ENCODE measurements around the gene RASSF10.
A peak's percentile ranks its signal among the peaks of the same experiment; 100 is the strongest.

RASSF10 gene

DNA sequence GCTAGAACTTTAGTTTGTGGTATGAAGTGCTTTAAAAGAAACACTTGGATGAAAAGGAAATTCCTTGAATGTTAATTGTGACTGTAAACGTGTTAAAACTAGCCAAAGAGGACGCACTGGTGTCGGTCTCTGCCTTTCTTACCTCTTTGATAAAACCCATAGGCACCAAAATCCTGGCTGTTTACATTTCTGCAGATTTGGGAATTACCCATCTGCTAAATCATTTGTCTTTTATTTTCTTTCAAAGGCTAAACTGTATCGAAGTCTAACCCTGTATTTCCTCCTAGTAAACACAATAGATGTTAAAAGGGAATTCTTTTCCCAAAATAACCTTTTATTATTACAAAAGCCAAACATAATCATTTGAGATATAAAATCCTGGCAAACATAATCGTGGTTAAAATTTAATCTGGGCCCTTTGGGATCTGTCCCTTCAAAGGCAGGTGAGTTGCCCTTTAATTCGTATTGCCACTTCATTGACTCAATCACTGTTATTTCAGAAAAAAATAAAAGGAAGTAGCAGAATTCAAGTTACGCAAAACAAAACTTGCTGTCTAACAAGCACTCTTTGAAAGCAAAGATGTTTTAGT, 2.4 kb downstream of the RASSF10 start:
- Histone ChIP-seq H3K27me3 (ENCODE audit: control insufficient read depth, insufficient read depth, low read length) (peaks cover 11% of the 10 kb centered on the region), H3K36me3 (ENCODE audit: control insufficient read depth, insufficient read depth, low read length) (no peaks in the 10 kb centered on the region), H3K4me3 (ENCODE audit: low read length) (no peak overlapping the region), H3K9me3 (ENCODE audit: control insufficient read depth, low read length) (peaks cover under 1% of the 10 kb centered on the region), H3K9ac (ENCODE audit: low read length) (no peak overlapping the region), H3K4me1 (ENCODE audit: control insufficient read depth, insufficient read depth, low read length) (peaks cover 52% of the 10 kb centered on the region)

DNA sequence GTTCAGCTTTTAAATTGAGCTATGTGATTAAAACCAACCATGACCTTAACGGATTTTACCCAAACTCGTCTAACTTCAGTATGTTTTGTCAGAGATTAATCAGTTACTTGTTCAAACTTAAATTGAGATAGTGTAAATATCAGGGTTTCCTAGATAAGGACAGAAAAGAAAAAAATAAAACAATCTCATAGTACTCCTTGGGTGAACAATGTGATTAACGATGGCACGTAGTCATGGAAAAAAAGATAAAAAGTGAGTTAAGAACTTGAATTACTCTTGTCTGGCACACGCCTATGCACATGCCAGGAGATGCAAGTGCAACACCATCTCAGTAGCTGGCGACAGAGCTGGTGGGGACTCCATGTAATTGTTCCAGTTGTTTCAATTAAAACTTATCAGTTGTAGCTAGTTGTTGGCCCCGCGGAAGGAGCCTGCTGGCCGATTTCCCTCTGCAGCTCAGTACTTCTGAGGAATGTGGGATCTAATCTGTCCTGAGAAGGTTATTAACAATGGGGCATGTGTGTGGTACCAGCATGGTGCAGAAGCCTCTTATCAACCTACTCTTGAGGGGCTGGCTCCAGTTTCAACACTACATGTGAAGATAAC, 3.0 kb downstream of the RASSF10 start:
- peaks cover 46% of the 10 kb centered on the region for H3K4me1 ChIP-seq (ENCODE audit: control insufficient read depth, insufficient read depth, low read length)
- H3K9me3 ChIP-seq (ENCODE audit: control insufficient read depth, low read length): no peaks in the 10 kb centered on the region
- peaks cover 11% of the 10 kb centered on the region for H3K27me3 ChIP-seq (ENCODE audit: control insufficient read depth, insufficient read depth, low read length)
- H3K9ac ChIP-seq (ENCODE audit: low read length): no peak overlapping the region
- no peaks in the 10 kb centered on the region for H3K36me3 ChIP-seq (ENCODE audit: control insufficient read depth, insufficient read depth, low read length)
- H3K4me3 ChIP-seq (ENCODE audit: low read length): peak overlapping the region; percentile 12

DNA sequence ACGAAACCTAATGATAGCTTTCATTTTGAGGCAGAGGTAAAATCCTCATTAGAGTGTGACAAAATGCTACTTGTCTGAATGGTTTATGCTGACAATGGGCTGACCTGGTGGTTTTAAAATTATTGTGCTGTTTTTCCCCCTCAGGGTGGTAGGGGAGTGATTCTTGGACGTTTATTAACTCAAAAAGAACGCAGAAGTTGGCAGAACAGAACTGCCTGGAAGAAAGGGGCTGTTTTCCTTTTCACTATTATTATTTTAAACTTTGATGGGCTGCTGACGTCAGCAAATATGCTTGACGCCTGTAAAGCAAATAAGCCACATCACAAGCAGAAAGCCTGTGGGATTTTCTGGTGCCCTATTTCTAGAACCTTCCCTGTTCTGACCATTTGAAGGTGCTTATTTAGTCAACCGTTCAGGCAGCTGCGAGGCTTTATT, 4.0 kb downstream of the RASSF10 start:
- Histone ChIP-seq H3K4me1 (ENCODE audit: control insufficient read depth, insufficient read depth, low read length) (peaks cover 41% of the 10 kb centered on the region), H3K9ac (ENCODE audit: low read length) (no peak overlapping the region), H3K36me3 (ENCODE audit: control insufficient read depth, insufficient read depth, low read length) (no peaks in the 10 kb centered on the region), H3K27me3 (ENCODE audit: control insufficient read depth, insufficient read depth, low read length) (peaks cover 11% of the 10 kb centered on the region), H3K4me3 (ENCODE audit: low read length) (peak overlapping the region; percentile 12), H3K9me3 (ENCODE audit: control insufficient read depth, low read length) (no peaks in the 10 kb centered on the region)

DNA sequence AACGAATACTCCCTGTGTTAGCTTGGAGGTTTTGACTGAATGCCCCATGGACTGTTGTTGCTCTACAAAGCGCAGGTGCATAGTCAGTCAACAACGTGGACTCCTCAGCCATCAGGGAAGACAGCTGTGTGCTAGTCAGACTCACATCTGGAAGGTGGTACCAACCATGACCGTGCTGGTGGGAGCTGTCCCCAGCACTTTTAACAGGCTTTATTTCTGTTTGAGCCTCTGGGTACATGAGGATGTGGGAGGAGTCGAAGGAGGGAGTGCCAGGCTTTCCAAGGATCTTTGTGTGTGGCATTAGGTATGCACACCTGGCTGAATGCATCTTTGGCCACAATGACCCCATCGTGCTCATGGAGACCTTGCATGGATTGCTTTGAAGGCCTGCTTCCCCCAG, 6.6 kb downstream of the RASSF10 start:
- Histone ChIP-seq H3K9me3 (ENCODE audit: control insufficient read depth, low read length) (no peaks in the 10 kb centered on the region), H3K36me3 (ENCODE audit: control insufficient read depth, insufficient read depth, low read length) (no peaks in the 10 kb centered on the region), H3K27me3 (ENCODE audit: control insufficient read depth, insufficient read depth, low read length) (no peaks in the 10 kb centered on the region), H3K9ac (ENCODE audit: low read length) (no peak overlapping the region), H3K4me1 (ENCODE audit: control insufficient read depth, insufficient read depth, low read length) (peaks cover 32% of the 10 kb centered on the region), H3K4me3 (ENCODE audit: low read length) (no peak overlapping the region)

DNA sequence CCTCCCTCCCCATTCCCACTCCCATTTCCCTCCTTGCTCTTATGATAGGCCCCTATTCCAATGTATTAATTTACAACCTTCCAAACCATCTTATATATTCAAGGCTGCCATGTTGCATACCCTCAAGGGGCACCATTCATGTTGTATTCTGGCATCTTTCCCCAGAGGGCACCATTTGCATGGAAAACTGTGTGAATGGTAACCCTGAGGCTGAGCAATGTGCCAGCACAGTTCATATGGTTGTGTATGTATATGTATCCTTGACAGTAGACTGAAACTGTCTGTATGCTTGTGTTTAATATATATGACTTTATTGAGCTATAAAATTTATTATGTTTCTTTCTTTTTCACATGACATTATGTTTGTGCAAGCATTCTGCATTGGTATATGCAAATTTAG, 7.3 kb downstream of the RASSF10 start:
- no peaks in the 10 kb centered on the region for H3K27me3 ChIP-seq (ENCODE audit: control insufficient read depth, insufficient read depth, low read length)
- H3K9ac ChIP-seq (ENCODE audit: low read length): no peak overlapping the region
- H3K4me1 ChIP-seq (ENCODE audit: control insufficient read depth, insufficient read depth, low read length): peaks cover 32% of the 10 kb centered on the region
- no peaks in the 10 kb centered on the region for H3K9me3 ChIP-seq (ENCODE audit: control insufficient read depth, low read length)
- no peak overlapping the region for H3K4me3 ChIP-seq (ENCODE audit: low read length)
- no peaks in the 10 kb centered on the region for H3K36me3 ChIP-seq (ENCODE audit: control insufficient read depth, insufficient read depth, low read length)

DNA sequence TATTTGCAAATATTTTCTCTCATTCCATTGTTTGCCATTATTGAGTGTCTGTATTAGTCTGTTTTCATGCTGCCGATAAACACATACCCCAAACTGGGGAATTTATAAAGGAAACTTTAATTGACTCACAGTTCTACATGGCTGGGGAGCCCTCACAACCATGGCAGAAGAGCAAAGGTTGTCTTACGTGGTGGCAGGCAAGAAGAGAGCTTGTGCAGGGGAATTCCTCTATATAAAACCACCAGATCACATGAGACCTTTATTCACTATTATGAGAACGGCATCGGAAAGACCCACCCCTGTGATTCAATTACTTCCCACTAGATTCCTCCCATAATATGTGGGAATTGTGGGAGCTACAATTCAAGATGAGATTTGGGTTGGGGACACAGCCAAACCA, 10.2 kb downstream of the RASSF10 start:
- Histone ChIP-seq H3K4me1 (ENCODE audit: control insufficient read depth, insufficient read depth, low read length) (peaks cover 12% of the 10 kb centered on the region), H3K27me3 (ENCODE audit: control insufficient read depth, insufficient read depth, low read length) (no peaks in the 10 kb centered on the region), H3K36me3 (ENCODE audit: control insufficient read depth, insufficient read depth, low read length) (no peaks in the 10 kb centered on the region), H3K9me3 (ENCODE audit: control insufficient read depth, low read length) (no peaks in the 10 kb centered on the region), H3K4me3 (ENCODE audit: low read length) (no peak overlapping the region), H3K9ac (ENCODE audit: low read length) (no peak overlapping the region)

DNA sequence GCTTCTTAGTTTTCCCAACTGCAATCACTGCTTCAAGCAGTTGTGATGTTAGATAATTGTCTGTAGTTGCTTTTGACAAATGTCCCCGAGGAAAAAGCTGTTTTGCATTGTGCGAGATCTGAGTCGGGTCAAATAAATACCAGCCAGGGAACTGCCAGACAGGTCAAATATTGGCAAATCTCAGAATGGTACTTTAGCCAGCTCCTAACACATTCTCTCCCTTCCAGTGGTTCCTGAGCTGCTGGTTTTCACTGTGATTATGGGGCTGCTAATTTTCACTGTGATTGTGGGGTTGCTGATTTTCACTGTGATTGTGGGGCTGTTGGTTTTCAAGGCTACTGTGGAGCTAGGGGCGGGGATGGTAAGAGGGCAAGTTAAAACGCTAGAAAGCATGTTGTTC, 14.3 kb downstream of the RASSF10 start:
- Histone ChIP-seq H3K4me3 (ENCODE audit: low read length) (no peak overlapping the region), H3K4me1 (ENCODE audit: control insufficient read depth, insufficient read depth, low read length) (no peaks in the 10 kb centered on the region), H3K9ac (ENCODE audit: low read length) (no peak overlapping the region), H3K9me3 (ENCODE audit: control insufficient read depth, low read length) (no peaks in the 10 kb centered on the region), H3K27me3 (ENCODE audit: control insufficient read depth, insufficient read depth, low read length) (no peaks in the 10 kb centered on the region), H3K36me3 (ENCODE audit: control insufficient read depth, insufficient read depth, low read length) (no peaks in the 10 kb centered on the region)

DNA sequence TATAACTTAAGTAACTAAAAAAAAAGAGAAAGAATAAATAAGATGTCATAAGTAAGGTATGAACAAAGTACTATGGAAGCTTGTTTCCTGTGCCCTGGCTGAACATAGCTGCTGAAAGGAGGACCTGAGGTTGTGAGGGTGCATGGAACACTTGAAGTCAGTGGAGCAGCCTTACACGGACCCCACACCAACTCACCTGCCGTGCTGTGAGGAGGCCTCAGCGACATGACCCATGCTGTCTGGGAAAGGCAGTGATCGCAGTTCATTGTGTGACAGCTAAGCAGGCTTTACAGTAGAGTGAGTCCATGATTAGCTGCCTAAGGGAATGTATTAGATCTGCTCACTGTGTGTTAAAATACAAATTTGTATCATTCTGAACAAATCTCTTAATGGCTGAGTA, 17.6 kb downstream of the RASSF10 start:
- no peak overlapping the region for H3K4me3 ChIP-seq (ENCODE audit: low read length)
- H3K27me3 ChIP-seq (ENCODE audit: control insufficient read depth, insufficient read depth, low read length): no peaks in the 10 kb centered on the region
- H3K4me1 ChIP-seq (ENCODE audit: control insufficient read depth, insufficient read depth, low read length): peaks cover 10% of the 10 kb centered on the region
- no peak overlapping the region for H3K9ac ChIP-seq (ENCODE audit: low read length)
- no peaks in the 10 kb centered on the region for H3K36me3 ChIP-seq (ENCODE audit: control insufficient read depth, insufficient read depth, low read length)
- no peaks in the 10 kb centered on the region for H3K9me3 ChIP-seq (ENCODE audit: control insufficient read depth, low read length)

DNA sequence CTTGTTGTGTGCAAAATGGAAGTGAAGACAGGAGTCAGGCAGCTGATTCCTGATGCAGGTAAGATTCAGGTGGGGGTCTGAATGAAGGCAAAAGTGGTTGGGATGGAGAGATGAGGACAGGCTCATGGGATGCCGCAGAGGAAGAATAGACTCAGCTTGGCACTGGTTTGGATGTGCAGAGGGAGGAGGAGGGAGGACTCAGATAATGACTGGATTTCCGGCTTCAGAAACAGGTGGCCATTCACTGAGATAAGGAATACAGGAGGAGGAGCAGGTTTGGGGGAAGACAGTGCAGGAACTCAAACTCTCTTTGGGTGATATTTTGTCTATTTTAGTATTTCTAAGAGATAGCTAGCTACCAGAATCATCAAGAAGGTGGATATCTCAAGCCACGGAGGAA, 19.2 kb downstream of the RASSF10 start:
- peaks cover 10% of the 10 kb centered on the region for H3K4me1 ChIP-seq (ENCODE audit: control insufficient read depth, insufficient read depth, low read length)
- H3K36me3 ChIP-seq (ENCODE audit: control insufficient read depth, insufficient read depth, low read length): no peaks in the 10 kb centered on the region
- H3K9me3 ChIP-seq (ENCODE audit: control insufficient read depth, low read length): no peaks in the 10 kb centered on the region
- H3K27me3 ChIP-seq (ENCODE audit: control insufficient read depth, insufficient read depth, low read length): no peaks in the 10 kb centered on the region
- H3K4me3 ChIP-seq (ENCODE audit: low read length): no peak overlapping the region
- H3K9ac ChIP-seq (ENCODE audit: low read length): no peak overlapping the region

DNA sequence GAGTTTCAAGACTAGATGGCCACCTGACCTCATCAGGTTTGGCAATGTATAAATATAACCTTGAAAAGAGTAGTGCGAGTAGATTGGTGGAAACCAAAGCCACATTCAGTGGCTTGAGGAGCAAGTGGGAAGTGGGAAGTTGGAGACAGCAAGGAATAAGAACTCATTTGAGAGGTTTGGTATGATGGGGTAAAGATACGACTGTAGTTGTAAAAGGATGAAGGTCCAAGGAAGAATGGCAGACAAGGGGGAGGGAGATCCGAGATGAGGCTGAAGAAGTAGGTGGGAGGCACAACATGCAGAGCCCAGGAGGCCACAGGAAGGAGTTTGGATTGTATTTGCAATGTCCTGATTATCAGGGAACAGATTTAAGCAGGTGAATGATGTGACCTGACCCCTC, 20.8 kb downstream of the RASSF10 start:
- Histone ChIP-seq H3K4me3 (ENCODE audit: low read length) (no peak overlapping the region), H3K4me1 (ENCODE audit: control insufficient read depth, insufficient read depth, low read length) (peaks cover 10% of the 10 kb centered on the region), H3K36me3 (ENCODE audit: control insufficient read depth, insufficient read depth, low read length) (no peaks in the 10 kb centered on the region), H3K9me3 (ENCODE audit: control insufficient read depth, low read length) (no peaks in the 10 kb centered on the region), H3K9ac (ENCODE audit: low read length) (no peak overlapping the region), H3K27me3 (ENCODE audit: control insufficient read depth, insufficient read depth, low read length) (no peaks in the 10 kb centered on the region)

DNA sequence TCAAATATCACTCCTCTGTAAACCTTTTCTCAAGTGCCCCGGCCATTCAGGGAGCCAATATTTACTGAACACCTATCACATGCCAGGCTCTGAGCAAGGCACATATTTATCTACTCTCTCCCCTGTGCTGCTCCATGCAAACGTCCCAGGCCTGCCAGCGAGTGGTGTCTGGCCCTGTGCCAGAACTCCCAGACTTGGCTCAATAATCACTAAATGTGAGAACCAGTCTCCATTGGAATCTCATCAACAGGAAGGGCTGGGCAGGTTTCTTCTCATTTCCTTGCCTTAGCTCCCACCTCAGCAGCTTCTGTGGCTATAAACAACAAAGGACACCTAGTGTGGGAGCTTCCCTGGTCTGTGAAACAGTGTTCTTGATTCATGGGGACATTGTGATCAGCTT, 21.7 kb downstream of the RASSF10 start:
- Histone ChIP-seq H3K9ac (ENCODE audit: low read length) (no peak overlapping the region), H3K4me1 (ENCODE audit: control insufficient read depth, insufficient read depth, low read length) (peaks cover 10% of the 10 kb centered on the region), H3K36me3 (ENCODE audit: control insufficient read depth, insufficient read depth, low read length) (no peaks in the 10 kb centered on the region), H3K9me3 (ENCODE audit: control insufficient read depth, low read length) (no peaks in the 10 kb centered on the region), H3K4me3 (ENCODE audit: low read length) (no peak overlapping the region), H3K27me3 (ENCODE audit: control insufficient read depth, insufficient read depth, low read length) (no peaks in the 10 kb centered on the region)

DNA sequence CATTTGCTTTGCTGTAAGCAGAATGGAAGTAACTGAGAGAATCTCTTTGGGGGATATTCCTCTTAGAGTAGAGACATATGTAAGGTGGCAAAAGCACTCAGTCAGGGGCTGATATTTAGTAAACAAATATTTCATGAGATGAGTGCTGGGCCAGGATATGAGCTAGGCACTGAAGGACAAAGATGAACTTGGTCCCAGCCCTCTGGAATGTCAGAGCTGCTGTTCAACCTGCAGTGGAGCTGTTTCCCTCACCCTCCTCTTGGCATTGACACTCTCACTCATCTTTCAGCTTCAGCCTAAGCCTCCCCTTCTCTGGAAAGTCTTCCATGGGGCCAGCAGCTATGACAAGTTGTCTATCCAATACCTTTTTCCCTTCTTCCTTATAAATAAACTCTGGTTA, 22.2 kb downstream of the RASSF10 start:
- no peaks in the 10 kb centered on the region for H3K9me3 ChIP-seq (ENCODE audit: control insufficient read depth, low read length)
- H3K36me3 ChIP-seq (ENCODE audit: control insufficient read depth, insufficient read depth, low read length): no peaks in the 10 kb centered on the region
- peaks cover 10% of the 10 kb centered on the region for H3K4me1 ChIP-seq (ENCODE audit: control insufficient read depth, insufficient read depth, low read length)
- H3K9ac ChIP-seq (ENCODE audit: low read length): no peak overlapping the region
- H3K4me3 ChIP-seq (ENCODE audit: low read length): no peak overlapping the region
- H3K27me3 ChIP-seq (ENCODE audit: control insufficient read depth, insufficient read depth, low read length): no peaks in the 10 kb centered on the region
